HL-60 (cell line): ENCODE data around the gene ALMS1.

Source experiments
- CTCF ChIP-seq: IDR thresholded peaks from one replicate; pipeline ENCODE4 v1.5.1; 2011; ENCODE audit warnings: low read length, control low read depth, inconsistent platforms; ENCODE audit not compliant: insufficient read depth
- GABPA ChIP-seq: IDR thresholded peaks from 2 replicates; pipeline ENCODE4 v1.6.1; 2012; ENCODE audit warnings: low read depth

GRCh38 chr2:73339201-73339600, 46.4 kb upstream of the ALMS1 start:
- TF ChIP-seq CTCF (no peak), GABPA (no peak)
